HEK293T (cell line): Measurements from ENCODE around the gene IL21R.

Experiments
- ARNT ChIP-seq: fragments of 450-650 bp; IDR thresholded peaks from 2 replicates; pipeline ENCODE4 v1.6.1; 2017; ENCODE audit warnings: mild to moderate bottlenecking
- FOXK2 ChIP-seq: fragments of 450-650 bp; IDR thresholded peaks from 2 replicates; pipeline ENCODE4 v1.6.1; 2016; ENCODE audit warnings: mild to moderate bottlenecking
- L3MBTL2 ChIP-seq: fragments of 450-650 bp; conservative IDR thresholded peaks from 2 replicates; pipeline ENCODE4 v1.6.1; 2016; ENCODE audit warnings: mild to moderate bottlenecking
- SP1 ChIP-seq: fragments of 450-650 bp; IDR thresholded peaks from 2 replicates; pipeline ENCODE4 v1.6.1; 2017

DNA sequence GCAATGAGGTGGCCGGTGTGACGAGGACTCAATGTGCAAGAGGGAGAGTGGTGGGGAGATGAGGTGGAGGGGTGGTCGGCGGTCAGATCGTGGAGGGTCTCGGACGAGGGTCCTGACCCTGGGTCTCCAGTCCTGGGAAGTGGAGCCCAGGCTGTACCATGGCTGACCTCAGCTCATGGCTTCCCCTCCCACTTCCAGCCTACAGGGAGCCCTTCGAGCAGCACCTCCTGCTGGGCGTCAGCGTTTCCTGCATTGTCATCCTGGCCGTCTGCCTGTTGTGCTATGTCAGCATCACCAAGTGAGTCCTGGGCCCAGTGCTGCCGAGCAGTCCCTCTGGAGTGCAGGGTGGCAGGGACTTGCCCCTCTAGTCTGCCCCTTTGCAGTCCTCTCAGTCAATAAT lies 46.4 kb upstream of the IL21R start:
- TF ChIP-seq L3MBTL2 (no peak), SP1 (no peak), ARNT (no peak), FOXK2 (no peak)
